ENCODE data around the gene CCDC181.

CCDC181 gene

GRCh38 chr1:169346036-169346589, 81.2 kb downstream of the CCDC181 start:
- Histone ChIP-seq H3K4me3 (ENCODE audit: low read length) (no peak overlapping the region), H3K27me3 (ENCODE audit: low read depth, low read length) (no peaks in the 10 kb centered on the region), H3K4me2 (ENCODE audit: low read length) (no peak overlapping the region), H3K4me1 (ENCODE audit: low read length) (peaks cover 7% of the 10 kb centered on the region), H4K20me1 (ENCODE audit: insufficient read depth, low read length) (no peaks in the 10 kb centered on the region), H3K27ac (ENCODE audit: low read length) (no peak overlapping the region), H3K36me3 (replicated peaks; ENCODE audit: low read depth, low read length) (no peaks in the 10 kb centered on the region), H3K9ac (ENCODE audit: low read length) (no peak overlapping the region), H3K79me2 (ENCODE audit: low read length) (no peaks in the 10 kb centered on the region), H2AFZ (ENCODE audit: low read depth, low read length) (no peak overlapping the region), H3K9me3 (ENCODE audit: insufficient read depth, low read length) (no peaks in the 10 kb centered on the region)
- no peak for TF ChIP-seq EZH2phosphoT487 (IDR thresholded peaks at IDR 0.05; ENCODE audit: low read depth)
- no peak for TF ChIP-seq CTCF (IDR thresholded peaks at IDR 0.05; ENCODE audit: low read depth, low read length)

GRCh38 chr1:169345511-169345910, 81.8 kb downstream of the CCDC181 start:
- no peaks in the 10 kb centered on the region for H3K36me3 ChIP-seq (replicated peaks; ENCODE audit: low read depth, low read length)
- H3K27me3 ChIP-seq (ENCODE audit: low read depth, low read length) = no peaks in the 10 kb centered on the region
- no peak overlapping the region for H3K9ac ChIP-seq (ENCODE audit: low read length)
- no peaks in the 10 kb centered on the region for H4K20me1 ChIP-seq (ENCODE audit: insufficient read depth, low read length)
- no peaks in the 10 kb centered on the region for H3K79me2 ChIP-seq (ENCODE audit: low read length)
- no peak overlapping the region for H3K27ac ChIP-seq (ENCODE audit: low read length)
- H2AFZ ChIP-seq (ENCODE audit: low read depth, low read length) = no peak overlapping the region
- TF ChIP-seq CTCF (IDR thresholded peaks at IDR 0.05; ENCODE audit: low read depth, low read length) (no peak), EZH2phosphoT487 (IDR thresholded peaks at IDR 0.05; ENCODE audit: low read depth) (no peak)
- H3K4me2 ChIP-seq (ENCODE audit: low read length) = no peak overlapping the region
- peaks cover 7% of the 10 kb centered on the region for H3K4me1 ChIP-seq (ENCODE audit: low read length)
- no peaks in the 10 kb centered on the region for H3K9me3 ChIP-seq (ENCODE audit: insufficient read depth, low read length)
- H3K4me3 ChIP-seq (ENCODE audit: low read length) = no peak overlapping the region

Data from OCI-LY3 (cell line).